ENCODE data around the gene RIMS3.

- no peak for TF ChIP-seq NFYB (CRISPR knock-in tag; conservative IDR thresholded peaks at IDR 0.05; ENCODE audit: low read depth)
- TF ChIP-seq STAT6 (CRISPR knock-in tag; conservative IDR thresholded peaks at IDR 0.05; ENCODE audit: low read depth): no peak
- TF ChIP-seq CTCF (IDR thresholded peaks at IDR 0.05): no peak
- TF ChIP-seq RELA (CRISPR knock-in tag; IDR thresholded peaks at IDR 0.05; ENCODE audit: borderline replicate concordance): no peak
- no peak for TF ChIP-seq HMGXB4 (CRISPR knock-in tag; IDR thresholded peaks at IDR 0.05)
- no peak for TF ChIP-seq ZNF512 (CRISPR knock-in tag; IDR thresholded peaks at IDR 0.05; ENCODE audit: borderline replicate concordance)
- no peak for TF ChIP-seq SMAD3 (CRISPR knock-in tag; IDR thresholded peaks at IDR 0.05; ENCODE audit: borderline replicate concordance)
- no peak for TF ChIP-seq ATF2 (CRISPR knock-in tag; IDR thresholded peaks at IDR 0.05; ENCODE audit: borderline replicate concordance, low read depth)
- TF ChIP-seq MLX (CRISPR knock-in tag; IDR thresholded peaks at IDR 0.05): no peak
- no peak for TF ChIP-seq USF2 (CRISPR knock-in tag; IDR thresholded peaks at IDR 0.05)
- no peak for TF ChIP-seq ZNF232 (CRISPR knock-in tag; IDR thresholded peaks at IDR 0.05)
- TF ChIP-seq ZNF138 (CRISPR knock-in tag; conservative IDR thresholded peaks at IDR 0.05): no peak
- TF ChIP-seq FOXP4 (CRISPR knock-in tag; IDR thresholded peaks at IDR 0.05): no peak
Observed at GRCh38 chr1:40693425-40693824, 27.9 kb upstream of the RIMS3 start.

Measured in WTC11 (cell line).